DMS79 (cell line): ENCODE data around the gene CNIH4.
"Not testable (repeated sequence)": the region's sequence is repeated elsewhere in the genome, so short reads cannot be mapped to it uniquely, and the experiment has no call there.

Experiments used
- DNase-seq: peaks from one replicate; lab custom pipeline; 2025; lab: John Stamatoyannopoulos, UW

The CNIH4 gene

GRCh38 chr1:224356685-224357625, at the start of gene CNIH4:
TSS of gene CNIH4 (plus strand) at chr1:224356879. CDS start at chr1:224356925, 46 bp downstream.
- peak; percentile 88 for DNase-seq

- DNase-seq: no peak
Observed at GRCh38 chr1:224308064-224308463, 48.6 kb upstream of the CNIH4 start.

- DNase-seq: not testable (repeated sequence)
Observed at GRCh38 chr1:224311503-224311902, 45.2 kb upstream of the CNIH4 start.

GRCh38 chr1:224312025-224312424, 44.7 kb upstream of the CNIH4 start:
- no peak for DNase-seq

- peak; percentile 69 for DNase-seq
Observed at GRCh38 chr1:224317383-224318045, 39.2 kb upstream of the CNIH4 start.

GRCh38 chr1:224321706-224322105, 35.0 kb upstream of the CNIH4 start:
- DNase-seq: no peak

- no peak for DNase-seq
Observed at GRCh38 chr1:224325959-224326358, 30.7 kb upstream of the CNIH4 start.

- no peak for DNase-seq
Observed at GRCh38 chr1:224328644-224329043, 28.0 kb upstream of the CNIH4 start.

- no peak for DNase-seq
Observed at GRCh38 chr1:224329484-224329841, 27.2 kb upstream of the CNIH4 start.

GRCh38 chr1:224329842-224330753, 26.6 kb upstream of the CNIH4 start, which contains the start of gene NVL:
TSS of gene NVL (minus strand) at chr1:224330172. CDS start at chr1:224330127, 45 bp downstream.
- peak; percentile 84 for DNase-seq

- DNase-seq: no peak
Observed at GRCh38 chr1:224331326-224331725, 25.4 kb upstream of the CNIH4 start.

- no peak for DNase-seq
Observed at GRCh38 chr1:224331824-224332223, 24.9 kb upstream of the CNIH4 start.

GRCh38 chr1:224333309-224333926, 23.3 kb upstream of the CNIH4 start:
- DNase-seq: peak; percentile 55

GRCh38 chr1:224333939-224334786, 22.5 kb upstream of the CNIH4 start:
- DNase-seq: no peak

GRCh38 chr1:224338150-224338838, 18.4 kb upstream of the CNIH4 start:
- no peak for DNase-seq

- no peak for DNase-seq
Observed at GRCh38 chr1:224339442-224340033, 17.1 kb upstream of the CNIH4 start.

- not testable (repeated sequence) for DNase-seq
Observed at GRCh38 chr1:224340453-224341384, 16.0 kb upstream of the CNIH4 start.

- no peak for DNase-seq
Observed at GRCh38 chr1:224343679-224344078, 13.0 kb upstream of the CNIH4 start.
